CD4-positive, alpha-beta T cell (primary cell): ENCODE measurements around the gene SLC19A1. TPM values are rescaled to one million over a fixed set of nuclear protein-coding genes. Genes with fewer than 3 reads are reported as not detected.
"Not testable (repeated sequence)": the region's sequence is repeated elsewhere in the genome, so short reads cannot be mapped to it uniquely, and the experiment has no call there.

Source experiments
- ATAC-seq: fragments of 200-7000 bp; cut with Tn5 transposase; one replicate; pipeline ENCODE4 v1.10.0; 2022; ENCODE audit warnings: mild to moderate bottlenecking; ENCODE audit not compliant: poor library complexity
- CTCF ChIA-PET: fragments of 350-600 bp; sonication (Branson Sonifier 250); formaldehyde crosslinking; loops from one replicate; lab custom pipeline; 2021; ENCODE audit warnings: antibody characterized with exemption, inconsistent platforms; lab: Charles Lee
- POLR2A ChIA-PET: fragments of 350-600 bp; sonication (Branson Sonifier 250); formaldehyde crosslinking; loops from one replicate; lab custom pipeline; 2021; ENCODE audit warnings: antibody characterized with exemption, inconsistent platforms; lab: Charles Lee
- DNase-seq, 14 experiments: peaks; one replicate each; pipeline ENCODE4 v3.0.0-alpha.2; 2013 to 2020; ENCODE audit warnings: mixed read lengths in 2 of 14
- H3K27ac ChIP-seq, 2 donors: one replicate each; pipeline versions ENCODE4 v1.5.1 to v1.7.0; 2013; ENCODE audit warnings: low read length in 2 of 2, low read depth in 1 of 2, mild to moderate bottlenecking in 1 of 2
- H3K27me3 ChIP-seq, 2 experiments: 1 replicate in 1 of 2; 2 replicates in 1 of 2; pipeline versions ENCODE4 v1.6.1 to v1.7.0; 2013; ENCODE audit warnings: low read length in 2 of 2, control low read depth in 1 of 2, mild to moderate bottlenecking in 1 of 2, moderate library complexity in 1 of 2; ENCODE audit not compliant: insufficient read depth in 2 of 2, control insufficient read depth in 1 of 2
- H3K36me3 ChIP-seq: one replicate; pipeline ENCODE4 v1.6.1; 2013; ENCODE audit warnings: low read length, control low read depth; ENCODE audit not compliant: insufficient read depth
- H3K4me1 ChIP-seq: one replicate; pipeline ENCODE4 v1.6.1; 2013; ENCODE audit warnings: low read length, control low read depth; ENCODE audit not compliant: insufficient read depth
- H3K4me3 ChIP-seq: one replicate; pipeline ENCODE4 v1.5.1; 2013; ENCODE audit warnings: mild to moderate bottlenecking, low read length, moderate library complexity
- H3K9me3 ChIP-seq, 2 experiments: 1 replicate in 1 of 2; 2 replicates in 1 of 2; pipeline versions ENCODE4 v1.6.1 to v1.7.0; 2013; ENCODE audit warnings: low read length in 2 of 2, mild to moderate bottlenecking in 2 of 2, control low read depth in 1 of 2, moderate library complexity in 1 of 2; ENCODE audit not compliant: control insufficient read depth in 1 of 2, insufficient read depth in 1 of 2
- H3K27ac Mint-ChIP-seq: one replicate; pipeline ENCODE4 v1.8.0; 2020; ENCODE audit warnings: mixed read lengths
- H3K27me3 Mint-ChIP-seq: one replicate; pipeline ENCODE4 v1.8.0; 2021; ENCODE audit warnings: mixed read lengths
- H3K36me3 Mint-ChIP-seq: one replicate; pipeline ENCODE4 v1.8.0; 2021; ENCODE audit warnings: low read depth, mixed read lengths
- H3K4me1 Mint-ChIP-seq: one replicate; pipeline ENCODE4 v1.8.0; 2021; ENCODE audit warnings: low read depth, mixed read lengths
- H3K4me3 Mint-ChIP-seq: one replicate; pipeline ENCODE4 v1.8.0; 2020; ENCODE audit warnings: mild to moderate bottlenecking, mixed read lengths
- H3K9me3 Mint-ChIP-seq: one replicate; pipeline ENCODE4 v1.8.0; 2020; ENCODE audit warnings: mixed read lengths
- intact Hi-C, 2 experiments: fragments of 100-400 bp; cut with DNase I in 1 of 2; cut with micrococcal nuclease in 1 of 2; formaldehyde crosslinking; loops; one replicate each; pipeline versions ENCODE4 v1.15.1 to v1.9.0; 2023 to 2025; cut with DNase I, micrococcal nuclease
- total RNA-seq, 174 experiments: library from RNA in 2 of 174; stranded (reverse) in 2 of 174; gene quantifications; one replicate each; pipeline ENCODE4 v1.2.3 and lab custom pipeline; 2021 to 2026
- TF ChIP-seq, protein P1 (sequence below): fragments of 200-600 bp; IDR thresholded peaks from one replicate; pipeline ENCODE4 v1.8.0; 2022; ENCODE audit warnings: antibody characterized with exemption, mild to moderate bottlenecking

The SLC19A1 gene
- total RNA-seq, 2 experiments from 2014 or later = 11.5 to 12.0 TPM

DNA sequence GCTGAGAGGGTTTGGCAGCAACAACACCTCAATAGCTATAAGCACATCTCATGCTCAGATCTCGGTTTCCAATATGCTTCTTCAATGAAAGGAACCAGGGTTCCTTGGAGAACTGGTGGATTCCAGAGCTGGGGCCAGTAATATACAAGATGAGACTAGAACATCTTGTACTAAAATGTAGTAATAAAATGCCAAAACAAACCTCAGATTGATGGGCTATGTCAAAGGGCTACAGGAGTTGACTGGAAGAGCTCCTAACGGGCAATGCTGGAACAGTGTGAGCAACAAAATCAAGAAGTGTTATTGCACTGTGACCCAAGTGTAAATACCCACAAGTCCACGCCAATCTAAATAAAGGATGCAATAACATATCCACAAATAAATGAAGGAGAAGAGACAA is 26.1 kb upstream of the SLC19A1 start:
- Mint-ChIP-seq H3K9me3 (no peaks in the 10 kb centered on the region), H3K27ac (no peak overlapping the region), H3K4me3 (no peak overlapping the region), H3K36me3 (no peaks in the 10 kb centered on the region), H3K4me1 (no peaks in the 10 kb centered on the region), H3K27me3 (no peaks in the 10 kb centered on the region)
- no peak overlapping the region for H3K4me3 ChIP-seq
- TF ChIP-seq, protein P1, sequence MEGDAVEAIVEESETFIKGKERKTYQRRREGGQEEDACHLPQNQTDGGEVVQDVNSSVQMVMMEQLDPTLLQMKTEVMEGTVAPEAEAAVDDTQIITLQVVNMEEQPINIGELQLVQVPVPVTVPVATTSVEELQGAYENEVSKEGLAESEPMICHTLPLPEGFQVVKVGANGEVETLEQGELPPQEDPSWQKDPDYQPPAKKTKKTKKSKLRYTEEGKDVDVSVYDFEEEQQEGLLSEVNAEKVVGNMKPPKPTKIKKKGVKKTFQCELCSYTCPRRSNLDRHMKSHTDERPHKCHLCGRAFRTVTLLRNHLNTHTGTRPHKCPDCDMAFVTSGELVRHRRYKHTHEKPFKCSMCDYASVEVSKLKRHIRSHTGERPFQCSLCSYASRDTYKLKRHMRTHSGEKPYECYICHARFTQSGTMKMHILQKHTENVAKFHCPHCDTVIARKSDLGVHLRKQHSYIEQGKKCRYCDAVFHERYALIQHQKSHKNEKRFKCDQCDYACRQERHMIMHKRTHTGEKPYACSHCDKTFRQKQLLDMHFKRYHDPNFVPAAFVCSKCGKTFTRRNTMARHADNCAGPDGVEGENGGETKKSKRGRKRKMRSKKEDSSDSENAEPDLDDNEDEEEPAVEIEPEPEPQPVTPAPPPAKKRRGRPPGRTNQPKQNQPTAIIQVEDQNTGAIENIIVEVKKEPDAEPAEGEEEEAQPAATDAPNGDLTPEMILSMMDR = no peak
- H3K27me3 ChIP-seq = no peaks in the 10 kb centered on the region
- DNase-seq = no peak
- no peaks in the 10 kb centered on the region for H3K9me3 ChIP-seq
- no peak for ATAC-seq
- H3K4me1 ChIP-seq = no peaks in the 10 kb centered on the region
- intact Hi-C loops = no loop called here
- H3K27ac ChIP-seq = no peak overlapping the region
- POLR2A ChIA-PET = no interaction called here
- CTCF ChIA-PET = interaction anchor here (0.5 kb wide), 1 partner anchor 91 kb away, joined by 6 read pairs; no protein-coding TSS in a partner anchor
- H3K36me3 ChIP-seq = no peaks in the 10 kb centered on the region

DNA sequence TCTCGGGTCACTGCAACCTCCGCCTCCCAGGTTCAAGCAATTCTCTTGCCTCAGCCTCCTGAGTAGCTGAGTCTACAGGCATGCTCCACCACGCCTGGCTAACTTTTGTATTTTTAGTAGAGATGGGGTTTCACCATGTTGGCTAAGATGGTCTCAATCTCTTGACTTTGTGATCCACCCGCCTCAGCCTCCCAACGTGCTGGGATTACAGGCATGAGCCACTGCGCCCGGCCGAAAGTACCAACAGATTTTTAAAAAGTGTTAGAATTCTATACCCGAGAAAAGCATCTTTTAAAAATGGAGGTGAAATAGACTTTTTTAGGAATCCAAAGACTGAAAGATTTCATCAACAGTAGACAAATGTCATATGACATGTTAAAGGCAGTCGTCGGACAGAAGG is 21.9 kb upstream of the SLC19A1 start:
- not testable (repeated sequence) for H3K27me3 ChIP-seq

DNA sequence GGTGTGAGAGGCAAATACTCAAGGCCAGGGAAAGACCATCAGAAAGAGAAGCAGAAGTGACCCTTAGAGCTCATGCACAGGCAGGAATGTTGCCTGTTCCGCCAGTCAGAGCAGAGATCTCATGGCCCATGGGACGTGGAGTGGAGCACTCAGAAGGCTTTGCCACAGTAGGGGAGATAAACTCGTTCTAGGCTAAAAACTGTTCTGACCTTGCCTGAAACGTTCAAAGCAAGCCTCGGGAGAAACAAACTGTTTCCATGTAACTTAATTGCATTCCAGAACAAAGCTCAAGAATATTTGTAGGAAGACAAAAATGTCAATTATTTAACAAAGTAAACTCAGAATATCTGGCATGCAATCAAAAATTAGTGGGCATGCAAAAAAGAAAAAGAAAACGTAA is 20.7 kb upstream of the SLC19A1 start:
- Mint-ChIP-seq H3K36me3 (no peaks in the 10 kb centered on the region), H3K4me3 (no peak overlapping the region), H3K9me3 (peaks cover 3% of the 10 kb centered on the region), H3K27me3 (no peaks in the 10 kb centered on the region), H3K4me1 (no peaks in the 10 kb centered on the region), H3K27ac (no peak overlapping the region)
- Histone ChIP-seq H3K4me3 (no peak overlapping the region), H3K36me3 (no peaks in the 10 kb centered on the region), H3K4me1 (no peaks in the 10 kb centered on the region), H3K27ac (no peak overlapping the region), H3K9me3 (no peaks in the 10 kb centered on the region), H3K27me3 (no peaks in the 10 kb centered on the region)
- no peak for ATAC-seq
- no peak for DNase-seq
- TF ChIP-seq, protein P1 = no peak
- ChIA-PET POLR2A (no interaction called here), CTCF (no interaction called here)
- intact Hi-C loops = no loop called here

More for the DNA sequence above, 21.9 kb upstream of the SLC19A1 start:
- H3K4me3 ChIP-seq, H3K36me3 Mint-ChIP-seq, H3K4me1 ChIP-seq, H3K27ac ChIP-seq, H3K27ac Mint-ChIP-seq, CTCF ChIA-PET, H3K27me3 Mint-ChIP-seq, H3K4me3 Mint-ChIP-seq, H3K9me3 ChIP-seq, H3K4me1 Mint-ChIP-seq, H3K9me3 Mint-ChIP-seq, intact Hi-C loops, H3K36me3 ChIP-seq, DNase-seq, POLR2A ChIA-PET, ATAC-seq: not testable (repeated sequence)

DNA sequence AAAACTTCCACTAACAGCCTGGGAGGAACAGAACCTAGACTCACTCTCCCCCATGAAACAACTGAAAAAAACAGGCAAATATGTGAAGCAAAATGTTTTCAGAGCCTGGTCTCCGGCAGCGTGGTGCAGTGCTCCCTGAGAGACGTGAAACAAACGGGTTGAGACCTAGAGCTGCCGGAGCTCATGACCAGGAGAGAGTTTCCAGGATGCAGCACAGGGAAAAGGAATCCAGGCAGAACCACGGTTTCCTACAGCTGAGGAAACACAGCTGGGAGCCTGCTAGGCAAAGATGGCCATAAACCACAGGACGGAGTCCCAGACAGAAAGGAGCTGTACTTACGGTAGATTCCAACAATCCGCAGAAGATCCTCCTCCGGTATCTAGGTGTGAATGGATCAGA is 20.2 kb upstream of the SLC19A1 start:
- CTCF ChIA-PET = no interaction called here
- H3K9me3 Mint-ChIP-seq = peaks cover 3% of the 10 kb centered on the region
- ATAC-seq = no peak

GRCh38 chr21:45561241-45561640 is 19.0 kb upstream of the SLC19A1 start:
- DNase-seq, H3K4me3 ChIP-seq, H3K36me3 Mint-ChIP-seq, POLR2A ChIA-PET, H3K4me1 ChIP-seq, H3K36me3 ChIP-seq, H3K9me3 Mint-ChIP-seq, CTCF ChIA-PET, intact Hi-C loops, H3K27me3 ChIP-seq, H3K27me3 Mint-ChIP-seq, ATAC-seq, H3K4me1 Mint-ChIP-seq, H3K27ac ChIP-seq, H3K27ac Mint-ChIP-seq, H3K4me3 Mint-ChIP-seq, H3K9me3 ChIP-seq: not testable (repeated sequence)

More for the DNA sequence above, 20.2 kb upstream of the SLC19A1 start:
- no peaks in the 10 kb centered on the region for H3K36me3 ChIP-seq
- Mint-ChIP-seq H3K27me3 (no peaks in the 10 kb centered on the region), H3K27ac (no peak overlapping the region), H3K36me3 (no peaks in the 10 kb centered on the region), H3K4me1 (no peaks in the 10 kb centered on the region), H3K4me3 (no peak overlapping the region)
- no peak for DNase-seq
- H3K4me3 ChIP-seq = no peak overlapping the region
- H3K27ac ChIP-seq = no peak overlapping the region
- POLR2A ChIA-PET = no interaction called here
- no peaks in the 10 kb centered on the region for H3K9me3 ChIP-seq
- H3K27me3 ChIP-seq = no peaks in the 10 kb centered on the region
- no peaks in the 10 kb centered on the region for H3K4me1 ChIP-seq
- TF ChIP-seq, protein P1 = no peak
- intact Hi-C loops = no loop called here
